ENCODE data around the gene MPC1.

MPC1 gene

GRCh38 chr6:166423051-166423745, 40.5 kb upstream of the MPC1 start:
- no peaks in the 10 kb centered on the region for H3K79me2 ChIP-seq (ENCODE audit: control insufficient read depth, low read length)
- no peaks in the 10 kb centered on the region for H3K9me2 ChIP-seq (replicated peaks; ENCODE audit: control insufficient read depth, low read length)

GRCh38 chr6:166422201-166422940, 39.6 kb upstream of the MPC1 start:
- no peaks in the 10 kb centered on the region for H4K20me1 ChIP-seq (ENCODE audit: control insufficient read depth, insufficient read depth, low read depth, low read length)
- no peaks in the 10 kb centered on the region for H3K4me1 ChIP-seq (ENCODE audit: control insufficient read depth, low read length)
- no peaks in the 10 kb centered on the region for H3K36me3 ChIP-seq (ENCODE audit: control insufficient read depth, low read length)
- H3F3A ChIP-seq (ENCODE audit: control insufficient read depth, insufficient read depth): no peaks in the 10 kb centered on the region
- H3K9me3 ChIP-seq (ENCODE audit: control insufficient read depth, insufficient read depth, low read length): no peaks in the 10 kb centered on the region
- no peaks in the 10 kb centered on the region for H3K9me2 ChIP-seq (replicated peaks; ENCODE audit: control insufficient read depth, low read length)
- TF ChIP-seq EZH2phosphoT487 (IDR thresholded peaks at IDR 0.05; ENCODE audit: borderline replicate concordance, low read length) (no peak), CTCF (IDR thresholded peaks at IDR 0.05; ENCODE audit: low read depth, low read length, poor library complexity, severe bottlenecking) (no peak)
- H3K79me2 ChIP-seq (ENCODE audit: control insufficient read depth, low read length): no peaks in the 10 kb centered on the region
- no peak overlapping the region for H3K4me2 ChIP-seq (ENCODE audit: low read length)
- no peak overlapping the region for H3K4me3 ChIP-seq (ENCODE audit: low read length)
- H3K27ac ChIP-seq (ENCODE audit: low read depth, low read length): no peak overlapping the region
- H3K27me3 ChIP-seq (ENCODE audit: control insufficient read depth, low read length): no peaks in the 10 kb centered on the region

More at GRCh38 chr6:166423051-166423745, 40.5 kb upstream of the MPC1 start:
- no peaks in the 10 kb centered on the region for H3F3A ChIP-seq (ENCODE audit: control insufficient read depth, insufficient read depth)
- H4K20me1 ChIP-seq (ENCODE audit: control insufficient read depth, insufficient read depth, low read depth, low read length): no peaks in the 10 kb centered on the region
- no peaks in the 10 kb centered on the region for H3K4me1 ChIP-seq (ENCODE audit: control insufficient read depth, low read length)
- no peaks in the 10 kb centered on the region for H3K27me3 ChIP-seq (ENCODE audit: control insufficient read depth, low read length)
- H3K27ac ChIP-seq (ENCODE audit: low read depth, low read length): no peak overlapping the region
- H3K4me3 ChIP-seq (ENCODE audit: low read length): no peak overlapping the region
- H3K36me3 ChIP-seq (ENCODE audit: control insufficient read depth, low read length): no peaks in the 10 kb centered on the region
- no peak overlapping the region for H3K4me2 ChIP-seq (ENCODE audit: low read length)
- H3K9me3 ChIP-seq (ENCODE audit: control insufficient read depth, insufficient read depth, low read length): no peaks in the 10 kb centered on the region
- TF ChIP-seq CTCF (IDR thresholded peaks at IDR 0.05; ENCODE audit: low read depth, low read length, poor library complexity, severe bottlenecking): no peak
- TF ChIP-seq EZH2phosphoT487 (IDR thresholded peaks at IDR 0.05; ENCODE audit: borderline replicate concordance, low read length): no peak

GRCh38 chr6:166420351-166420750, 37.6 kb upstream of the MPC1 start:
- H3K36me3 ChIP-seq (ENCODE audit: control insufficient read depth, low read length): no peaks in the 10 kb centered on the region
- H3K79me2 ChIP-seq (ENCODE audit: control insufficient read depth, low read length): no peaks in the 10 kb centered on the region
- no peak overlapping the region for H3K4me2 ChIP-seq (ENCODE audit: low read length)
- no peaks in the 10 kb centered on the region for H3K9me2 ChIP-seq (replicated peaks; ENCODE audit: control insufficient read depth, low read length)
- H4K20me1 ChIP-seq (ENCODE audit: control insufficient read depth, insufficient read depth, low read depth, low read length): 0 out of 2 replicates have a peak, but pooled peaks cover 2% of the 10 kb centered on the region
- no peaks in the 10 kb centered on the region for H3K4me1 ChIP-seq (ENCODE audit: control insufficient read depth, low read length)
- no peaks in the 10 kb centered on the region; the same call in 1 of the 2 replicates for H3K9me3 ChIP-seq (ENCODE audit: control insufficient read depth, insufficient read depth, low read length)
- no peaks in the 10 kb centered on the region for H3K27me3 ChIP-seq (ENCODE audit: control insufficient read depth, low read length)
- H3F3A ChIP-seq (ENCODE audit: control insufficient read depth, insufficient read depth): no peaks in the 10 kb centered on the region
- H3K4me3 ChIP-seq (ENCODE audit: low read length): no peak overlapping the region
- TF ChIP-seq EZH2phosphoT487 (IDR thresholded peaks at IDR 0.05; ENCODE audit: borderline replicate concordance, low read length): no peak
- TF ChIP-seq CTCF (IDR thresholded peaks at IDR 0.05; ENCODE audit: low read depth, low read length, poor library complexity, severe bottlenecking): no peak
- H3K27ac ChIP-seq (ENCODE audit: low read depth, low read length): no peak overlapping the region
